HG02870 (cell line): ENCODE measurements around the gene CIAO3.

Experiments used
- ATAC-seq: cut with Tn5 transposase; IDR thresholded peaks from one replicate; pipeline ENCODE4 v1.9.1; 2021; ENCODE audit warnings: mild to moderate bottlenecking, moderate library complexity; ENCODE audit not compliant: unreplicated experiment

The CIAO3 gene

DNA sequence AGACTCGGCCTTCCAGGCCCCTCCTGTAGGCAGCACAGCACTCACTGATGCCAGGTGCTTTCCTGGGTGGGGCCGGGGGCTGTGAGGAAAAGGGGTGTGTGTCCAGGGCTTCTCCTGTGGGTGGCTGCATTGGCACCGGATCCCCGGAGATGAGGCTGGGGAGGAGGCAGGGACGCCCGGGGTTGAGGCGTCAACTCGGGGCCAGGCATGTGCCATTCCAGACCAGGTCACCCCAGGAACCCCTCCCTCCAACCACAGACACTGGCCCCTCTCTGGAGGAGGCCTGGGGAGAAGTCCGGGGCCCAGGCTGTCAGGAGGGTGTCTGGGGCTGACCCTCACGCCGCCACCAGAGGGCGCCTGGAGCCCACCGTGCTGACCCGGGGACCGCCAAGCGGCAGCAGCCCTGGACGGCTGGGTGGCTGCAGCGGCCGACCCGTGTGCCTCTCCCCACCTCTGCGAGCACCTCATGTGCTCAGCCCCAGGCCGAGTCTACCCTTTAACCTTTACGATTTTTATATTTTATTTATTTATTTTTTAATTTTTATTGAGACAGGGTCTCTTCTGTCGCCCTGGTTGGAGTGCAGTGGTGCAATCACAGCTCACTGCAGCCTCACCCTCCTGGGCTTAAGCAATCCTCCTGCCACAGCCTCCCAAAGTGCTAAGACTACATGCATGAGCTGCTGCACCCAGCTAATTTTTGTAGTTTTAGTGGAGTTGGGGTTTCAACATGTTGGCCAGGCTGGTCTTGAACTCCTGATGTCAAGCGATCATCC is 29.1 kb downstream of the CIAO3 start:
- no peak for ATAC-seq

DNA sequence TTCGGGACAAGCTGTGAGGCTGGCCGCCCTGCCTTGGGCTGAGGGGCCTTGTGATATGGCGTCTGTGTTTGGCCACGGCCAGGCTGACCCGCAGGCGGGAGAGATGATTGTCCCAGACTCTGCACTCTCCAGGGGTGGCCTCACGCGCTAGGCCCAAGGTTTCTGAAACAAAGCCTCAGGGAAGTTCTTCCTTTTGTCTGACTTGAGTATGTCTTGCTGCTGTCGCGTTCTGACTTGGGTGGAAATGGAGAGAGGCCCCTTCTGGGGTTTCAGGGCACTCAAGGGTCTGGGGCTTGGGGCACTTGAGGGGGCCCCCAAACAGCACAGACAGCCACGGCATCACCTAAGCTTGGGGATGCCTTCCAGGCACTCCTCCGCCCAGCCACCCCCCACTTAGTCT is 29.7 kb downstream of the CIAO3 start:
- ATAC-seq: no peak

DNA sequence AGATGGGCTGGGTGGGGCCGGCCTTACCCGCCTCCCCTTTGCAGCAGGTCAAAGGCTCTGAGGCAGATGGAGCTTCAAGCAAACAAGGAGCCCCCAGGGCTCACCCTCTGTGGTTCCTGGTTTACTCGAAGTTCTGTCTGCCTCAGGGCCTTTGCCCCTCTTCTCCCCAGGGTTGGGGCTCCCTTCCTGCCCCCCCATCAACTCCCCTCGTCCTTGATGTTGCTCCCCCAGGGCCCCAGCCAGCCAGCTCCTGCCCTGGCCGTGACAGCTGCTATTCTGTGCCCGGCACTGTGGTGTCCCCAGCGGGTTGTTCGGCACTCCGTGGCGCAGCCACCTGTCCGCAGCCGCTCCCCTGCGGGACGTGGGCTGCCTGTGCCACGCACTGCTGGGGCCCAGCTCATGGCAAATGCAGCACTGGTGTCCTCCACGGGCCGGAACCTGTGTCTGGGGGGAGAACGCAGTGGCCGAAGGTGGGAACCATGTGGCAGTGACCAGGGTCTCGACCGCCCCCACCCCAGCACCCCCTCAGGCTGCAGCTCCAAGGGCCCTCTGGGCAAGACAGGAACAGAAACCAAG is 30.2 kb downstream of the CIAO3 start:
- no peak for ATAC-seq

DNA sequence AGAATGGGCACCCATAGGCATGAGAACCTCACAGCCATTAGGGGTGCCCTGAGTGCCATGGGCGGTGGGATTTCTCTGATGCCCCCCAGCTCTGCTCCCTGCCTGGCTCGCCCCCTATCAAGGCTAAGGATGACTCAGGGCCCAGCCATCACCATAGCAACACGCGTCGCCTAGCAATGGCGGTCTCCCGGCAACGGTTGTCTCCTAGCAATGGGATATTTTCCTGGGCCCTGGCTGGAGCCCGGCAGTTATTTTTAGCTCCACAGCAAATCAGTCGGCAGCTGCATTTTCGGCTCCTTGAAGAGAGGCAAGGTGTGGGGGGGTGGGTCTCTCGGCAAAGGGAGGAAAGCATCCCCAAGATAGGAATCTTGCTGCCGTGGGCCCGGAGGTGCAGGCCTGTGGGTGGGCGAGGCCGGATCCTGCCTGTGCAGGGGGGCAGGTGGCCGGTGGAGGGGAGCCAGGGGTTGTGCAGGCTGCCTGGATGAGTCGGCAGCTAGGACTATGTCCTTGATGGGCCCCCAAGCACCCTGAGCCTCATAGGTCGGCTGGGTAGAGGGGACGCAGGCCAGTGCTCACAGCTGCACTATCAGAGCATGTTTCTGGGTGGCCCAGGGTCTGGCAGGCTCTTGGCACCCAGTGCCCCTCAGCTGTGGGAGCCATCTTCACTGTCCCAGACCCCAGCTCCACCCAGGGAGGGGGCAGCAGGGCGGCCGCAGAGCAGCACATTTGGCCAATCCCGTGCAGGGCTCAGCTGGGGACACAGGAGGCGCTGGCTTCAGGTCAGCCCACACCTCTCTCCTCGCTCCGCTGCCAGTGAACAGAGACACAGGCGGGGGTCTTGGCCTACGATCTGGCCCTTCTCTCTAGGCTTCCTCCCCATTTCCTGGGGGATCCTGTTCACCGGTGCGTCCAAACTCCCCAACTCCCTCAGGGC is 31.0 kb downstream of the CIAO3 start:
- ATAC-seq: no peak

DNA sequence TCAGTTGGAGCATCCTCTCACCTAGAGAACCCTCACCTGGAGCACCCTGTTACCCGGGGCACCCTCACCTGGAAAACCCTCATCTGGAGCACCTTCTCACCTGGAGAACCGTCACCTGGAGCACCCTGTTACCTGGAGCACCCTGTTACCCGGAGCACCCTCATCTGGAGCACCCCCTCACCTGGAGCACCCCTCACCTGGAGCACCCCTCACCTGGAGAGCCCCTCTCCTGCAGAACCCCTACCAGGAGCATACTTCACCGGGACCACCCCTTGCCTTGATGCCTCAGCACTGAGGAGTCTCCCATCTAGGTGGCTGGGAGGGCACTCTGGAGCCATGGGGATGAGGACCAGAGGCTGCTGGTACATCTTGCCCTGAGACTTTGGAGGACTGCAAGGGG is 31.8 kb downstream of the CIAO3 start:
- no peak for ATAC-seq

DNA sequence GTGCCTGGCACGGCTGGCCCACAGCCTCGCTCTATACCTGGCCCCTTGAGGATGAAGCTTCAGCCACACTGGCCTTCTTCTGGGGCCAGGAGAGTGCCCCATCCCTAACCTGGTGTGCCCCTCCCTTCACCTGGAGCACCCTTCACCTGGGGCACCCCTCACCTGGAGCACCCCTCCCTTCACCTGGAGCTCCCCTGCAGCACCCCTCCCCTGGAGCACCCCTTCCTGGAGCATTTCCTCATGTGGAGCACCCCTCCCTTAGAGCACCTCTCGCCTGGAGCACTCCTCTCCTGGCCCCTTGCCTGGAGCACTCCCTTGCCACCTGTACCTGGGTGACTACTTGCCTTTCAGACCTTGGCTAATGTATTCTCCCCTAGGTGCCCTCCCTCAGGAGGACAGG is 32.8 kb downstream of the CIAO3 start:
- ATAC-seq: no peak

DNA sequence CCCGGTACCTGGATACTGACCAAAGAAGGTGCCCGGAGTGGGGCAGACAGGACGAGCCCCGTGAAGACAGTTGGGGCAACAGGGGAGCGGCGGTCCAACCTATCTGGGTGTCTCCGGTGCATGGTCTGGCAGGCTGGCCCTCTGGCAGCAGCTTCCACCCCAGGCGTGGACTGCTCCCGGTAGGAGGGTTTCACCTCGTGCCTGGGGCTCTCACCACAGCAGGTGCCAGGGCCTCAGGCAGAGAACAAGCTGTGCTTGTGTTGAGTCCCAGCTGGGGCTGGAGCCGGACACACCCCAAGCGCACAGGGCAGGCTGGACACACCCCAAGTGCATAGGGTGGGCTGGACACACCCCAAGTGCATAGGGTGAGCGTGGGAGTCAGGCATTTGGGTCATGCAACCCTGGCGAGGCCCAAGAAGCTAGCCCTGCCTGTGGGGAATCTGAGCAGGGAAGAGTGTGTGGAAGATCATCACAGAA is 33.7 kb downstream of the CIAO3 start:
- no peak for ATAC-seq

DNA sequence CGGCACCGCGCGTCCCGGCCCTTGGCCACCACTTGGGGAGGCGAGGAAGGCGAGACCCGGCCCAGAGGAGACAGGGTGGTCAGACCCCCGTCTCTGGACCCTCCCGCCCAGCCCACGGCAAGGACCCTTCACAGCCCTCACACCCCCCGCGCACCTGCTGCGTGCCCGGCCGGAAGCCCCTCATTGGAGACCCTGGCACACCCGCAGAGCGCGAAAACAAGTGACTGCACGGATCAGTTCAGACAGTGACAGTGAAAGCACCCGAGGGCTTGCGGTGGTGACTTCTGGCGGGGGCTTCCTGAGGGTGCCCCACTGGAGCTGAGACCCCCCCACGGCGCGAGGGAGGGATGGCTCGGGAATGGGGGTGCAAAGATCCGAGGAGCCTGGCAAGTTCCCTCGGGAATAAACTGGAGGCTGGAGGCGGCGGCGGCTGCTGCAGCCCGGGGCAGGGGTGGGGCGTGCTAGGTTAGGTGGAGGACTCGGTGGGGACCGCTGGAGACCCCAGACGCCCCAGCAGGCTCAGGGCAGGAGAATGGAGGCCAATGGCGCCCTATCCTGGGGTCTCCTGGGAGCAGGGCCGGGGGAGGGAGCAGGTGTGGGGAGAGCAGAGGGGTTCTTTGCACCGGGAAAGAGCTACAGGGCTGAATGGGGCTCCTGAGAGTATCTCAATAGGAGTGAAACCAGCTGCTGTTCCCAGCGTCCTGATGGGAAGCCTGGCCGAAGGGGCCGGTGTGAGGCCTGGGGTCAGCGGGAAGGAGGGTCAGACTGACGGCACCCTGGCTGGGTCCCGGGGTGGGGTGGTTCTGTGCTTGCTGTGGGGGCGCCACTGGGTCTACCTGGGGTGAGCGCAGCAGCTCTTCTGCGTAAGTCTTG is 34.4 kb downstream of the CIAO3 start:
- ATAC-seq: no peak

DNA sequence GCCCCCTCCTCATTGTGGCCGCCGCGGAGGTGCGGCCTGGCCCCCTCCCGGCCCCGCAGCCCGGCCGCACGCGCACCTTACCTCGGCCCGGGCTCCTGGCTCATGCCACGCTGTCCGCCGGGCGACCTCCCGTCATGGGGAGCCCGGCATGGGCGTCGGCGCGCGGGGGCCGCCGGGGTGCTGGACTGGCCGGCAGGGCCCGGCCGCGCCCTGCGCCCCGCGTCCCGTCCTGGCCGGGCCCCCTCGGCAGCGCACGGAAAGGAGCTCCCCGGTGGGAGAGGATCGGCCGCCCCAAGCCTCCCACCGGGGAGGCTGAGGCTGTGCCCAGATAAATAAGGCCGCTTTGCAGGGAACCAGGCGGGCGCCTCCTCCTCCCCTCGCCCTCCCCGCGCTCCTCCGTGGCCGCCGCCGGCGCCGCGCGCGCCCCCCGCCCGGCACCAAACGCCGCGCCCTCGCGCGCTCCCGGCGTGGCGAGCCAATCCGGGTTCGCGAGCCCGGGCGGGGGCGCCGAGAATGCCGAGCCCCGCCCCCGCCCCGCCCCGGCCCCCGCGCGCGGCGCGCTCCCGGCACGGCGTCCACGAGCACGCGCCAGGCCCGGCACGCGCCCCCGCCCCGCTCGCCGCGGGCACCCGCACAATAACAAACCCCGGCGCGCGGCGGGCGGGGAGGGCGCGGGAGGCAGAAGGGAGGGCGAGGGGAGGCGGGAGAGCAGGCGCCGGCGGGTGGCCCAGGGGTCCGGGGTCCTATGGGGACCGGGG is 35.2 kb downstream of the CIAO3 start, which contains the start of gene FBXL16:
Gene FBXL16, minus strand, starts transcription at position 371 of the 758 bp plus-strand sequence. CDS start 8,396 bp downstream, outside the sequence.
- ATAC-seq: no peak

DNA sequence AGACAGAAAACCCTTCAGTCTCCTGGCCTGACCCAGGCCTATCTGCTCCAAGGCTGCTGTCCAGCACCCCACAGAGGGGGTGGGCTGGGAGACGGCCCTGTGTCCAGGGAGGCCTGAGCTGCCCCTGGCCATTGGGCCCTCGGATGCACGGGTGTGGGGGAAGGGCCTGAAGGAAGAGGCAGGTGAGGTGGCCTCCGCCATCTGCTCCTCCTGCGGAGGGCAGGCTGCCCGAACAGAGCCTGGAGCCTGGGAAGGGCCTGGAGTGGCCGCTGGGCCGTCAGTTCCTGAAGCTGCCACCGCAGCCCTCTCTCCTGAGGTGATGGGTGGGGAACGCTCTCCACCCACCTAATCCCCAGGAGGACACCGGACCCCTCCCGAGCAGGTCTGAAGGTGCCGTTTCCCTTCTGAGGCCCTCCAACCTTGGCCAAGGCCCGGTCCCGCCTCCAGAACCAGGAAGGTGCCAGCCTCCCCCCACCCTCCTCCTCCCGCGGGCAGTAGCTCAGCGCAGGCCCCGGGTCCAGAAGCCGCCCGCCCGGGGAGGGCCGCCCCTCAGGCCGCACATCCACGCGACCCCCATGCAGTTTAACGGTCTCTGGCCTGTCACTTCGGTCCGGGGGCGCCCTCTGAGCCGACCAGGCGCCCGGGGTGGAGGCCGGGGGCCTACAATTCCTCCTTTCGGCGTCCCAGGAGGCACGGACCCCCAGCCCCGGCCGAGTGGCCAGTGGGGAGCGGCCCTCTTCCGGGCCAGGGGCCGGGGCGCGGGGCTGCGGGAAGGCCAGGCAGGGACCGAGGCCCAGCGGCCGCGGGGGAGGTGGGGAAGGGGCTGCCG is 36.0 kb downstream of the CIAO3 start:
- no peak for ATAC-seq

DNA sequence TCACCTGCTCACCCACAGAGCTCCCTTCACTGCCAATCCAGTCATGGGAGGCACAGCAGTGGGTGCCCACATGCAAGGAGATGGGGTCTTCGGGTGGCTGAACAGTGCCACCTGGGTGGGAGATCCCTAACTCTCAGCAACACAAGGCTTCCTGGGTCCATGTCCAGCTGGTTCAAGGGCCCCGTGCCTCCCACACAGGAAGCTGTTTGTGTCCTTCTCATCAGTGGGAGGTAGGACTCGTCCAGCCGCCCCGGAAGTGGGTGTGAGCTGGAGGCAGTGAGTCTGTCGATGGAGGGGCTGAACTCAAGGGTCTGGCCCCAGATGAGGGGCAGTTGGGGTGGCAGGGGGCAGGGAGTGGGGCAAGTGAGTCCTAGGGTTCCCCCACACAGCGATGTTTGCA is 36.8 kb downstream of the CIAO3 start:
- no peak for ATAC-seq

DNA sequence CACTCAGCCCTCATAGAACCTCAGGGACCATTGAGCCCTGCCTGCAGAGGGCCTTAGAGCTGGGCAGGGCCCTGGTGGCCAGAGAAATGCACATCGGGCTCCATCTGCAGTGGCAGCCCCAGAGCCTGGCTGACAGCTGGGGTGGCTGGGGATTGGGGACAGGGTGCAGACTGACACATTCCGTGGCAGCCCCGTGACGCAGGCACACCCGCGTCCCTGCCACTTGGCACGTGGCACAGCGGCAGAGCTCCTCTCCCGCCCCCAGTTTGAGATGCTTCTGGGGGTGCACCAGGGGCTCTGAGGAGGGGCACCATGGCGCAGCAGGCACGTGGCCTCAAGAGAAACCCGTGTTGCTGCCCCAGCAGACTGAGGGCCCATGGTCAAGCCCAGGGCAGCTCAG is 37.4 kb downstream of the CIAO3 start:
- no peak for ATAC-seq

DNA sequence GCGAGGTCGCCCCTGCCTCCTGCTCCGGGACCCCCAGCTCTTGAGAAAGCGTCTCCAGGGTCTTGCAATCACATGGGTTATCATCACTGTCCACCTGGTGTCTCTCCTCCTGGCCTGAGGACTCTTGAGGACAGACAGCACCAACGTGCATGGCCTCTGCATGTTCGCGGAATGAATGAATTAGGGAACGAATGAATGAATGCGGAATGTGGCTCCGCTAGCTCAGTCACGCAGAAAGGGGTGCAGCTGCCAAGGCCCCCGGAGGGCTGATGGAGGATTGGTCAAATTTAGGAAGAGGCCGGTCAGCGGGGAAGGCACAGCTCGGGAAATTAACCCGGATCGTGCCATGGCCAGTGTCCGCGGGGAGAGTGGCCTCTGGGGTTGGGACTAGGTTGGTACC is 38.5 kb downstream of the CIAO3 start:
- no peak for ATAC-seq

DNA sequence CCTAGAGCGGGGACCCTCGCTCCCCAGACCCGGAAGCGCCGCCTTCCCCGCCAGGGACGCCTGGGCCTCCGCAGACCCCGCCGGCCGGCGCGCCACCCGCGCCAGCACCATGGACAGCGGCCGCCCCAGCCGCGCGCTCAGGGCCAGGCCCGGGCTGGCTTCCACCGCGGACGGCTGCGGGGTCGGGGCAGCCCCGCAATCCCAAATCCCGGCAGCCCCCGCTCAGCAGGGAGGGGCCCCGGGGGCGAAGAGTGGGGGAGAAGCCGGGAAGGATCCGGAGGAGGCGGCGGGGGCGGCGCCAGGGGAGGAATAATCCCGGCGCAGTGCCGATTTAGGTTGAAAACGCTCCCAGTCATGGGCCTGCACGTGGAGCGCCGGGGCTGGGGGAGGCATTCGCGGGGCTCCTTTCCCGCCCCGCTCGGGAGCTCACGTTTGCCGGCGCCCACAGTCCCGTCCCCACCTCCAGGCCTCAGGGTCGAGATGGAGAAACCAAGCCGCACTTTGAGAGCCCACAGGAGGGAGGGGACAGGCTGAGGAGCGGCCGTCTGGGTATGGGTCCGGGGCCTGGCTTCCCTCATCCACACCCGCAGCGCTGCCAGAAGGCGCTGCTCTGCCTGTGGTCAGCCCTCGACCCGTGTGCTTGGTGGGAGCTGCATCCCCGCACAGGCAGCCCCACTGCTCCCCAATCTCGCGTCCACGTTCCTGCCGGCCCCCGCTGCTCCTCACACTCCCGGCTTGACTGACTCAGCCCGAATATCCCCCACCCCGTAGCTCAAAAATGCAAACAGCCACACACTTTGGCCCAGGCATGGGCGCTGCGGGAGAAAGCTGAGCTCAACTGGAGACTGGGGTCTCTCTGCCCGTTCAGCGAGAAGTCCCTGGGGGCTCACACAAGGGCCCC is 39.9 kb downstream of the CIAO3 start:
- ATAC-seq: no peak

DNA sequence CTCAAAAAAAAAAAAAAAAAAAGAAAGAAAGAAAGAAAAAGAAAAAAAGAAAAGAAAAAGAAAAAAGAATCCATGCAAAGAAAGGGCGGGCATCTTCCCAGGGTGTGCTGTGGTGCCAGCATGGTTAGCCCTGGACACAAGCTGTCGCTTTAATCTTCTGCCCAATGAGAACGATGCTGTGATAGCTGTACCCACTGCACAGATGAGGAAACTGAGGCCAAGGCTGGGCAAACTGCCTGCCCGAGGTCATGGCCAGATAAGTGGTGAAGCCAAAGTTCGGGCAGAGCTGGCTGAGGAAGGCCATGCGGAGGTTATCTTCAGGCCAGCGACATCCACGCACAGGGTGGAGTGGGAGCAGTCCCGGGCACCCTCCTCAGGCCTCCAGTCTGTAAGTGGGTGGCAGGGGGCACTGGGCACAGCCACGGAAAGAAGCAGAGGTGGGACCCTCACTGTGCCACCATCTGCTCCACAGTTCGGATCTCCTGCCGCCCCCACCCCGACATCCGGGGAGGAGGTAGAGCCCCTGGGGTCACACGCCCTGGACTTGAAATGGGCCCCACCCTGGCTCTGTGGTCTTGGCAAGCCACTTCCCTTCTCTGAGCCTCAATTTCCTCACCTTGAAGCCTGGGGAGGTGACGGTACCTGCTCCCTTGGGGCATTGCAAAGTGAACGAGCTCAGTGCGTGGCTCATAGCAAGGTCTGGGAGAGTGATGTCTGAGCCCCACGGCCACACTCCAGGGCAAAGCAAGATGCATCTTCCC is 41.7 kb downstream of the CIAO3 start:
- ATAC-seq: no peak

DNA sequence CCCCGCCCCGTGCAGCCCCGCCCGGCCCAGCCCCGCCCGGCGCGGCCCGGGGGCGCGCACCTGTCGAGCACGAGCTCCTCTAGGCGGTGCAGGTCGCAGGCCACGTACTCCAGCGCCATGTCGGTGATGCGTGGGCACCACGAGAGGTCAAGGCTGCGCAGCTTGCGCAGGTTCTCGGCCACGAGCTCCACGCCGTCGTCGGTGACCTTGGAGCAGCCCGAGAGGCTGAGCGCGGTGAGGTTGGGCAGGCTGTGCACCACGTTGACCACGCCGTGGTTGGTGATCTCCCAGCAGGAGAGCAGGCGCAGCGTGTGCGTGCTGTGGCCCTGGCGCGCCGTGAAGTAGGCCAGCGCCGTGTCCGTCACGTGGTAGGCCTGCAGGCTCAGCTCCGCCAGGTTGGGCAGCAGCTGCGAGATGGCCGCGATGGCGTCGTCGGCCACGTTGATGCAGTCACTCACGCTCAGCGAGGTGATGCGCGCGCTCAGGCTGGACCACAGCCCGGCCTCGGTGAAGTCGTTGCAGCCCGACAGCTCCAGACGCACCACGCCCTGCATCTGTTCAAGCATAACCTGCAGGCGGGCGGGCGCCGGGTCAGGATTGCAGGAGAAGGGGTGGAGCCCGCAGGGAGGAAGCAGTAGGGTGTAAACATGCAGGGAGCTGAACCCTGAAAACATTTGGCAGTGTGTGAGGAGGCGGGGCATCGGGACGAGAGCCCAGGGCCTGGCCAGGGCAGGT is 45.3 kb downstream of the CIAO3 start:
- no peak for ATAC-seq
